Liver (tissue), 9 donors: ENCODE data around the gene BCAR3. TPM values are rescaled to one million over a fixed set of nuclear protein-coding genes. Genes with fewer than 3 reads are reported as not detected.

Experiments used
- DNase-seq: peaks from one replicate; pipeline ENCODE4 v3.0.0-alpha.2; 2017; ENCODE audit warnings: low spot score
- H3K27ac ChIP-seq, 2 donors: one replicate each; pipeline ENCODE4 v1.7.0; 2013; ENCODE audit warnings: inconsistent platforms in 2 of 2, low read length in 2 of 2, control low read depth in 1 of 2, low read depth in 1 of 2, mild to moderate bottlenecking in 1 of 2
- H3K27me3 ChIP-seq, 4 donors: one replicate each; pipeline versions ENCODE4 v1.6.1 to v1.7.0; 2013; ENCODE audit warnings: low read length in 3 of 4, inconsistent platforms in 1 of 4, mild to moderate bottlenecking in 1 of 4, moderate library complexity in 1 of 4; ENCODE audit not compliant: control insufficient read depth in 4 of 4, insufficient read depth in 4 of 4
- H3K36me3 ChIP-seq, 4 donors: one replicate each; pipeline versions ENCODE4 v1.6.1 to v1.7.0; 2013; ENCODE audit warnings: low read length in 3 of 4, mild to moderate bottlenecking in 3 of 4, low read depth in 1 of 4, moderate library complexity in 1 of 4; ENCODE audit not compliant: control insufficient read depth in 4 of 4, insufficient read depth in 3 of 4
- H3K4me1 ChIP-seq, 4 donors: one replicate each; pipeline versions ENCODE4 v1.6.1 to v1.7.0; 2013; ENCODE audit warnings: low read length in 3 of 4, mild to moderate bottlenecking in 3 of 4, moderate library complexity in 1 of 4; ENCODE audit not compliant: control insufficient read depth in 4 of 4, insufficient read depth in 4 of 4
- H3K4me3 ChIP-seq, 3 donors: one replicate each; pipeline versions ENCODE4 v1.6.1 to v1.7.0; 2013; ENCODE audit warnings: low read length in 3 of 3, control low read depth in 1 of 3, low read depth in 1 of 3, mild to moderate bottlenecking in 1 of 3
- H3K9ac ChIP-seq, 2 donors: one replicate each; pipeline ENCODE4 v1.7.0; 2013; ENCODE audit warnings: low read length in 2 of 2, mild to moderate bottlenecking in 2 of 2, moderate library complexity in 2 of 2, control low read depth in 1 of 2, low read depth in 1 of 2
- H3K9me3 ChIP-seq, 4 donors: one replicate each; pipeline versions ENCODE4 v1.6.1 to v1.7.0; 2013; ENCODE audit warnings: low read length in 3 of 4; ENCODE audit not compliant: control insufficient read depth in 4 of 4
- ATF3 ChIP-seq: IDR thresholded peaks from 2 replicates; pipeline ENCODE4 v1.6.1; 2016; ENCODE audit warnings: antibody characterized with exemption
- EGR1 ChIP-seq, 2 donors: IDR thresholded peaks; 2 replicates each; pipeline ENCODE4 v1.6.1; 2016 to 2018; ENCODE audit warnings: antibody characterized with exemption in 2 of 2, low read depth in 2 of 2
- GABPA ChIP-seq, 2 donors: IDR thresholded peaks in 1 of 2; conservative IDR thresholded peaks in 1 of 2; 2 replicates each; pipeline ENCODE4 v1.6.1; 2016; ENCODE audit warnings: antibody characterized with exemption in 2 of 2, mild to moderate bottlenecking in 1 of 2, moderate library complexity in 1 of 2
- HNF4A ChIP-seq, 2 donors: conservative IDR thresholded peaks; 2 replicates each; pipeline ENCODE4 v1.6.1; 2016; ENCODE audit warnings: antibody characterized with exemption in 2 of 2, mild to moderate bottlenecking in 2 of 2
- HNF4G ChIP-seq: IDR thresholded peaks from 2 replicates; pipeline ENCODE4 v1.6.1; 2016; ENCODE audit warnings: antibody characterized with exemption
- JUND ChIP-seq, 2 donors: IDR thresholded peaks; 2 replicates each; pipeline ENCODE4 v1.6.1; 2016; ENCODE audit warnings: antibody characterized with exemption in 2 of 2
- NR2F2 ChIP-seq: IDR thresholded peaks from 2 replicates; pipeline ENCODE4 v1.6.1; 2016; ENCODE audit warnings: antibody characterized with exemption
- REST ChIP-seq: IDR thresholded peaks from 2 replicates; pipeline ENCODE4 v1.6.1; 2016; ENCODE audit warnings: antibody characterized with exemption, mild to moderate bottlenecking
- SP1 ChIP-seq: IDR thresholded peaks from 2 replicates; pipeline ENCODE4 v1.6.1; 2018; ENCODE audit warnings: antibody characterized with exemption, mild to moderate bottlenecking
- TAF1 ChIP-seq: conservative IDR thresholded peaks from 2 replicates; pipeline ENCODE4 v1.6.1; 2016; ENCODE audit warnings: antibody characterized with exemption, mild to moderate bottlenecking
- WGBS: extraction: QIAGEN DNeasy Blood & Tissue Kit; methylation state at CpG from one replicate; pipeline ENCODE4 v1.1.7; 2013; 5-methylcytosine and 5-hydroxymethylcytosine counted together
- polyA plus RNA-seq, 2 donors: library from polyadenylated mRNA; stranded (reverse) in 1 of 2; unstranded in 1 of 2; fragments of 200-250 nt in 1 of 2; fragments of >200 nt in 1 of 2; fragmentation: Nextera tagmentation in 1 of 2; extraction: Ambion mirVana in 1 of 2; gene quantifications; one replicate each; pipeline versions ENCODE4 v1.2.1 to v1.2.3, GENCODE V29; 2013 to 2015
- total RNA-seq, 2 donors: library from RNA; depleted of rRNA; stranded (reverse); fragments of >200 nt; gene quantifications; one replicate each; pipeline ENCODE4 v1.2.3, GENCODE V29; 2014
- TF ChIP-seq, protein P1 (sequence below): IDR thresholded peaks from 2 replicates; pipeline ENCODE4 v1.6.1; 2016; ENCODE audit warnings: antibody characterized with exemption
- TF ChIP-seq, protein P2 (sequence below): fragments of 150-350 bp; IDR thresholded peaks from 2 replicates; pipeline ENCODE4 v1.5.1; 2017; ENCODE audit warnings: improper control_type of control experiment, low read depth, low read length; ENCODE audit not compliant: missing input control
- TF ChIP-seq, protein P3 (sequence below): IDR thresholded peaks from 2 replicates; pipeline ENCODE4 v1.6.1; 2016; ENCODE audit warnings: antibody characterized with exemption
- donor health status: healthy.
- donor health status: healthy.
- donor health status: healthy.
- donor health status: healthy.
- donor health status: healthy.

BCAR3 gene
- total and polyA plus RNA-seq, 4 donors = 2.8 to 10.3 (median 7.7) TPM

DNA sequence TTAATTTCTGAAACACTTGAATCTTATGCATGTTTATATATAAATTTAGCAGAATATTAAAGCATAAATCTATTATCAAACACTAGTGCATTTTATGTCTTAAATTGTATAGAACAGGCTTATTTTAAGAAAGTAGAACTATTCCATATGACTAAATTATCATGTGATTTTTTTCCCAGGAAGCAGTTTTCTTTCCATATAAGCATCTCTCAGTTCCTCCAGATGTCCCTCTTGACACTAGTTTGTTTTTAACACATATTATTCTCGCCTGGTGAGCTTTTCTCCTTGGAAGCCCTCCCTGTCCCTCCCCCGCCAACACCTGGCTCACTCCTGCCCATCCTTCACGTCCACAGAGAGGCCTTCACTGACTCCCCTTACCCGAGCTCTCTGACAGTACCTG is 48.3 kb upstream of the BCAR3 start (continued):
- TF ChIP-seq, protein P1, sequence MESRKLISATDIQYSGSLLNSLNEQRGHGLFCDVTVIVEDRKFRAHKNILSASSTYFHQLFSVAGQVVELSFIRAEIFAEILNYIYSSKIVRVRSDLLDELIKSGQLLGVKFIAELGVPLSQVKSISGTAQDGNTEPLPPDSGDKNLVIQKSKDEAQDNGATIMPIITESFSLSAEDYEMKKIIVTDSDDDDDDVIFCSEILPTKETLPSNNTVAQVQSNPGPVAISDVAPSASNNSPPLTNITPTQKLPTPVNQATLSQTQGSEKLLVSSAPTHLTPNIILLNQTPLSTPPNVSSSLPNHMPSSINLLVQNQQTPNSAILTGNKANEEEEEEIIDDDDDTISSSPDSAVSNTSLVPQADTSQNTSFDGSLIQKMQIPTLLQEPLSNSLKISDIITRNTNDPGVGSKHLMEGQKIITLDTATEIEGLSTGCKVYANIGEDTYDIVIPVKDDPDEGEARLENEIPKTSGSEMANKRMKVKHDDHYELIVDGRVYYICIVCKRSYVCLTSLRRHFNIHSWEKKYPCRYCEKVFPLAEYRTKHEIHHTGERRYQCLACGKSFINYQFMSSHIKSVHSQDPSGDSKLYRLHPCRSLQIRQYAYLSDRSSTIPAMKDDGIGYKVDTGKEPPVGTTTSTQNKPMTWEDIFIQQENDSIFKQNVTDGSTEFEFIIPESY = no peak
- TF ChIP-seq SP1 = no peak

DNA sequence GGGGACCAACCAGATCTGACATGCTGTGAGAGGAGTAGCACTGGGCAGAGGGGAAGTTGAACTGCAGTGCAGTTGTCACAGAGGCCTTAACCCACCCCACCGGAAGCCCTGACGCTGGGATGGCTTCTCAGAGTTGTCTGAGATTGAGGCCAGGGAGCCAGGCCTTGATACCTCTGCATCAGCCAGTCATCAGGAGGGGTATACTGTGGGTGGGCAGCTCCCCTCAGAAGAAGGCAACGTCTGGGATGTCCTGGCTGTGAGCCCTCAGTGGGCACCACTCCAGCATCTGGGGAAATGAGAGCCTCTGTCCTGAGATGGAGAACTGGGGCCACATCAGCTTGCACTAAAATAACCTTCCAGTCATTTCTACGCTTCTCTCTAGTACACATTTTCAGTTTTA is 47.9 kb upstream of the BCAR3 start:
- Histone ChIP-seq H3K27me3 (no peaks in the 10 kb centered on the region), H3K27ac (no peak overlapping the region), H3K36me3 (no peaks in the 10 kb centered on the region), H3K4me3 (no peak overlapping the region), H3K4me1 (no peaks in the 10 kb centered on the region), H3K9ac (no peak overlapping the region), H3K9me3 (no peaks in the 10 kb centered on the region)
- no peak for TF ChIP-seq REST
- TF ChIP-seq NR2F2 = no peak
- TF ChIP-seq EGR1 (IDR thresholded peaks at IDR 0.05; ENCODE audit: low read depth in 2 of 2) = no peak
- TF ChIP-seq TAF1 = no peak
- TF ChIP-seq, protein P1 = no peak
- TF ChIP-seq HNF4G = no peak
- TF ChIP-seq, protein P2, sequence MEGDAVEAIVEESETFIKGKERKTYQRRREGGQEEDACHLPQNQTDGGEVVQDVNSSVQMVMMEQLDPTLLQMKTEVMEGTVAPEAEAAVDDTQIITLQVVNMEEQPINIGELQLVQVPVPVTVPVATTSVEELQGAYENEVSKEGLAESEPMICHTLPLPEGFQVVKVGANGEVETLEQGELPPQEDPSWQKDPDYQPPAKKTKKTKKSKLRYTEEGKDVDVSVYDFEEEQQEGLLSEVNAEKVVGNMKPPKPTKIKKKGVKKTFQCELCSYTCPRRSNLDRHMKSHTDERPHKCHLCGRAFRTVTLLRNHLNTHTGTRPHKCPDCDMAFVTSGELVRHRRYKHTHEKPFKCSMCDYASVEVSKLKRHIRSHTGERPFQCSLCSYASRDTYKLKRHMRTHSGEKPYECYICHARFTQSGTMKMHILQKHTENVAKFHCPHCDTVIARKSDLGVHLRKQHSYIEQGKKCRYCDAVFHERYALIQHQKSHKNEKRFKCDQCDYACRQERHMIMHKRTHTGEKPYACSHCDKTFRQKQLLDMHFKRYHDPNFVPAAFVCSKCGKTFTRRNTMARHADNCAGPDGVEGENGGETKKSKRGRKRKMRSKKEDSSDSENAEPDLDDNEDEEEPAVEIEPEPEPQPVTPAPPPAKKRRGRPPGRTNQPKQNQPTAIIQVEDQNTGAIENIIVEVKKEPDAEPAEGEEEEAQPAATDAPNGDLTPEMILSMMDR = no peak
- TF ChIP-seq, protein P3, sequence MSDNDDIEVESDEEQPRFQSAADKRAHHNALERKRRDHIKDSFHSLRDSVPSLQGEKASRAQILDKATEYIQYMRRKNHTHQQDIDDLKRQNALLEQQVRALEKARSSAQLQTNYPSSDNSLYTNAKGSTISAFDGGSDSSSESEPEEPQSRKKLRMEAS = no peak
- no peak for TF ChIP-seq ATF3
- TF ChIP-seq JUND (IDR thresholded peaks at IDR 0.05) = no peak
- TF ChIP-seq HNF4A (conservative IDR thresholded peaks at IDR 0.05) = no peak
- TF ChIP-seq GABPA (IDR thresholded peaks at IDR 0.05 in 1 of 2, conservative IDR thresholded peaks at IDR 0.05 in 1 of 2) = no peak
- no peak for DNase-seq
- 74% methylated on average over 4 of the region's 4 CpGs for WGBS
